DOHH2 (cell line): ENCODE measurements around the gene RECQL5.
"Not testable (repeated sequence)": the region's sequence is repeated elsewhere in the genome, so short reads cannot be mapped to it uniquely, and the experiment has no call there.

Experiments
- H3F3A ChIP-seq: fragments of 200-600 bp; sonication (generic), shearing (Covaris generic); 2 replicates; pipeline ENCODE4 v1.6.0; 2016; ENCODE audit warnings: antibody characterized with exemption, mild to moderate bottlenecking; ENCODE audit not compliant: control insufficient read depth, insufficient read depth
- H3K27ac ChIP-seq: fragments of 200-600 bp; sonication (generic); 2 replicates; pipeline ENCODE4 v1.5.1; 2014; ENCODE audit warnings: low read depth, mild to moderate bottlenecking, low read length, moderate library complexity
- H3K27me3 ChIP-seq: fragments of 200-600 bp; sonication (generic); 2 replicates; pipeline ENCODE4 v1.6.1; 2014; ENCODE audit warnings: mild to moderate bottlenecking, low read length, mixed read lengths; ENCODE audit not compliant: control insufficient read depth
- H3K36me3 ChIP-seq: fragments of 200-600 bp; sonication (generic); 2 replicates; pipeline ENCODE4 v1.6.1; 2014; ENCODE audit warnings: mild to moderate bottlenecking, low read length, moderate library complexity, mixed read lengths; ENCODE audit not compliant: control insufficient read depth
- H3K4me1 ChIP-seq: fragments of 200-600 bp; sonication (generic); 2 replicates; pipeline ENCODE4 v1.6.1; 2014; ENCODE audit warnings: mild to moderate bottlenecking, low read length, mixed read lengths; ENCODE audit not compliant: control insufficient read depth
- H3K4me2 ChIP-seq: fragments of 200-600 bp; sonication (generic); 2 replicates; pipeline ENCODE4 v1.6.0; 2014; ENCODE audit warnings: mild to moderate bottlenecking, low read length, moderate library complexity
- H3K4me3 ChIP-seq: fragments of 200-600 bp; sonication (generic); 2 replicates; pipeline ENCODE4 v1.5.1; 2014; ENCODE audit warnings: mild to moderate bottlenecking, low read length, mixed read lengths
- H3K79me2 ChIP-seq: fragments of 200-600 bp; sonication (generic); 2 replicates; pipeline ENCODE4 v1.6.1; 2014; ENCODE audit warnings: mild to moderate bottlenecking, low read length, mixed read lengths; ENCODE audit not compliant: control insufficient read depth
- H3K9me2 ChIP-seq: fragments of 200-600 bp; sonication (generic); replicated peaks from 2 replicates; pipeline ENCODE4 v1.6.1; 2014; ENCODE audit warnings: mild to moderate bottlenecking, low read length, mixed read lengths; ENCODE audit not compliant: control insufficient read depth
- H3K9me3 ChIP-seq: fragments of 200-600 bp; sonication (generic); 2 replicates; pipeline ENCODE4 v1.6.1; 2014; ENCODE audit warnings: antibody characterized with exemption, low read length, mixed read lengths; ENCODE audit not compliant: control insufficient read depth, insufficient read depth
- H4K20me1 ChIP-seq: fragments of 200-600 bp; sonication (generic); 2 replicates; pipeline ENCODE4 v1.6.0; 2014; ENCODE audit warnings: low read depth, mild to moderate bottlenecking, antibody characterized with exemption, low read length, moderate library complexity; ENCODE audit not compliant: control insufficient read depth, insufficient read depth
- CTCF ChIP-seq: fragments of 200-600 bp; sonication (generic); IDR thresholded peaks from one replicate; pipeline ENCODE4 v1.5.1; 2014; ENCODE audit warnings: antibody characterized with exemption, mild to moderate bottlenecking, low read depth, low read length; ENCODE audit not compliant: poor library complexity, severe bottlenecking
- EZH2phosphoT487 ChIP-seq: fragments of 200-600 bp; sonication (generic); IDR thresholded peaks from 2 replicates; pipeline ENCODE4 v1.6.1; 2017; ENCODE audit warnings: borderline replicate concordance, mild to moderate bottlenecking, antibody characterized with exemption, low read length, moderate library complexity, mixed read lengths

RECQL5 gene

GRCh38 chr17:75638893-75639292 lies 28.1 kb downstream of the RECQL5 start:
- peaks cover 37% of the 10 kb centered on the region for H3K36me3 ChIP-seq
- no peaks in the 10 kb centered on the region for H3F3A ChIP-seq
- no peak for TF ChIP-seq CTCF
- no peak for TF ChIP-seq EZH2phosphoT487

GRCh38 chr17:75638039-75638438 lies 28.9 kb downstream of the RECQL5 start:
- not testable (repeated sequence) for H4K20me1 ChIP-seq, H3K27ac ChIP-seq, H3K79me2 ChIP-seq, H3K9me2 ChIP-seq, H3K9me3 ChIP-seq, H3K4me3 ChIP-seq, H3K4me2 ChIP-seq, H3K27me3 ChIP-seq, H3F3A ChIP-seq
- peaks cover 32% of the 10 kb centered on the region for H3K36me3 ChIP-seq
- peaks cover 16% of the 10 kb centered on the region for H3K4me1 ChIP-seq

More at GRCh38 chr17:75638893-75639292, 28.1 kb downstream of the RECQL5 start:
- no peaks in the 10 kb centered on the region for H3K9me3 ChIP-seq
- H3K4me1 ChIP-seq: peaks cover 7% of the 10 kb centered on the region
- H3K79me2 ChIP-seq: no peaks in the 10 kb centered on the region
- H4K20me1 ChIP-seq: 0 out of 2 replicates have a peak, but pooled peaks cover 2% of the 10 kb centered on the region
- H3K4me3 ChIP-seq: no peak overlapping the region
- H3K27me3 ChIP-seq: no peaks in the 10 kb centered on the region
- no peak overlapping the region for H3K4me2 ChIP-seq
- no peaks in the 10 kb centered on the region for H3K9me2 ChIP-seq
- no peak overlapping the region for H3K27ac ChIP-seq

- peaks cover 29% of the 10 kb centered on the region for H3K36me3 ChIP-seq
- 0 out of 2 replicates have a peak, but pooled peaks cover 2% of the 10 kb centered on the region for H4K20me1 ChIP-seq
- H3F3A ChIP-seq: no peaks in the 10 kb centered on the region
- no peak overlapping the region for H3K4me2 ChIP-seq
- no peaks in the 10 kb centered on the region for H3K9me3 ChIP-seq
- H3K4me3 ChIP-seq: no peak overlapping the region
- H3K27ac ChIP-seq: no peak overlapping the region
- H3K27me3 ChIP-seq: no peaks in the 10 kb centered on the region
- H3K9me2 ChIP-seq: no peaks in the 10 kb centered on the region
- TF ChIP-seq CTCF: no peak
- no peak for TF ChIP-seq EZH2phosphoT487
- no peaks in the 10 kb centered on the region; the same call in 1 of the 2 replicates for H3K79me2 ChIP-seq
- H3K4me1 ChIP-seq: peaks cover 21% of the 10 kb centered on the region
Observed at GRCh38 chr17:75637551-75637950, 29.4 kb downstream of the RECQL5 start.

GRCh38 chr17:75637143-75637538 lies 29.8 kb downstream of the RECQL5 start:
- TF ChIP-seq EZH2phosphoT487: no peak
- TF ChIP-seq CTCF: no peak

More at GRCh38 chr17:75637143-75637538, 29.8 kb downstream of the RECQL5 start:
- no peak overlapping the region for H3K4me3 ChIP-seq
- H3K4me1 ChIP-seq: peaks cover 21% of the 10 kb centered on the region
- H3F3A ChIP-seq: no peaks in the 10 kb centered on the region
- no peaks in the 10 kb centered on the region for H3K9me2 ChIP-seq
- 0 out of 2 replicates have a peak, but pooled peaks cover 2% of the 10 kb centered on the region for H4K20me1 ChIP-seq
- no peak overlapping the region for H3K27ac ChIP-seq
- peaks cover 33% of the 10 kb centered on the region for H3K36me3 ChIP-seq
- no peaks in the 10 kb centered on the region; the same call in 1 of the 2 replicates for H3K79me2 ChIP-seq
- no peaks in the 10 kb centered on the region for H3K27me3 ChIP-seq
- no peaks in the 10 kb centered on the region for H3K9me3 ChIP-seq
- H3K4me2 ChIP-seq: no peak overlapping the region
